CD4-positive, alpha-beta memory T cell (primary cell): ENCODE results near the gene EXOSC2. TPM values are rescaled to one million over a fixed set of nuclear protein-coding genes. Genes with fewer than 3 reads are reported as not detected.
A peak's percentile ranks its signal among the peaks of the same experiment; 100 is the strongest.

Source experiments
- CTCF ChIA-PET: fragments of 350-600 bp; sonication (Branson Sonifier 250); formaldehyde crosslinking; loops from one replicate; lab custom pipeline; 2021; ENCODE audit warnings: inconsistent platforms; ENCODE audit not compliant: partially characterized antibody; lab: Charles Lee
- POLR2A ChIA-PET: fragments of 350-600 bp; sonication (Branson Sonifier 250); formaldehyde crosslinking; loops from one replicate; lab custom pipeline; 2021; ENCODE audit not compliant: partially characterized antibody; lab: Charles Lee
- DNase-seq, 5 donors: peaks; one replicate each; pipeline versions ENCODE4 v3.0.0 to v3.0.0-alpha.2; 2020 to 2022; ENCODE audit warnings: mixed read lengths in 1 of 5
- H3K27ac ChIP-seq: one replicate; pipeline ENCODE4 v1.7.0; 2013; ENCODE audit warnings: low read depth, low read length
- H3K27me3 ChIP-seq: 2 replicates; pipeline ENCODE4 v1.7.0; 2013; ENCODE audit warnings: mild to moderate bottlenecking, low read length, moderate library complexity; ENCODE audit not compliant: insufficient read depth
- H3K36me3 ChIP-seq: 2 replicates; pipeline ENCODE4 v1.7.0; 2013; ENCODE audit warnings: mild to moderate bottlenecking, low read length, moderate library complexity; ENCODE audit not compliant: insufficient read depth
- H3K4me1 ChIP-seq: 2 replicates; pipeline ENCODE4 v1.7.0; 2013; ENCODE audit warnings: mild to moderate bottlenecking, low read length, moderate library complexity; ENCODE audit not compliant: insufficient read depth
- H3K4me3 ChIP-seq, 2 donors: one replicate each; pipeline ENCODE4 v1.7.0; 2013; ENCODE audit warnings: low read length in 2 of 2, mild to moderate bottlenecking in 1 of 2
- H3K9me3 ChIP-seq, 2 donors: one replicate each; pipeline ENCODE4 v1.7.0; 2013; ENCODE audit warnings: low read length in 2 of 2, control low read depth in 1 of 2; ENCODE audit not compliant: control insufficient read depth in 1 of 2
- H3K27ac Mint-ChIP-seq, 7 donors: one replicate each; pipeline ENCODE4 v1.8.0; 2020 to 2021; ENCODE audit warnings: mixed read lengths in 7 of 7, mild to moderate bottlenecking in 6 of 7, inconsistent platforms in 3 of 7, moderate library complexity in 3 of 7
- H3K27me3 Mint-ChIP-seq, 2 donors: one replicate each; pipeline ENCODE4 v1.8.0; 2020 to 2021; ENCODE audit warnings: mixed read lengths in 2 of 2
- H3K36me3 Mint-ChIP-seq, 2 donors: one replicate each; pipeline ENCODE4 v1.8.0; 2020 to 2021; ENCODE audit warnings: mixed read lengths in 2 of 2, inconsistent platforms in 1 of 2, mild to moderate bottlenecking in 1 of 2
- H3K4me1 Mint-ChIP-seq, 4 donors: one replicate each; pipeline ENCODE4 v1.8.0; 2020 to 2021; ENCODE audit warnings: mixed read lengths in 4 of 4, mild to moderate bottlenecking in 1 of 4
- H3K4me3 Mint-ChIP-seq, 8 donors: one replicate each; pipeline ENCODE4 v1.8.0; 2020 to 2021; ENCODE audit warnings: mixed read lengths in 8 of 8, mild to moderate bottlenecking in 7 of 8, moderate library complexity in 6 of 8, inconsistent platforms in 3 of 8
- H3K9me3 Mint-ChIP-seq, 8 donors: one replicate each; pipeline ENCODE4 v1.8.0; 2020 to 2021; ENCODE audit warnings: mixed read lengths in 8 of 8, mild to moderate bottlenecking in 5 of 8, inconsistent platforms in 3 of 8, moderate library complexity in 1 of 8
- intact Hi-C: fragments of 100-400 bp; cut with micrococcal nuclease; formaldehyde crosslinking; loops from one replicate; pipeline ENCODE4 v1.15.1; 2023
- polyA plus RNA-seq, 2 donors: library from polyadenylated mRNA; unstranded; fragments of 300-500 nt; fragmentation: Illumina TruSeq; gene quantifications; one replicate each; pipeline ENCODE4 v1.2.3, GENCODE V29; 2021
- total RNA-seq, 2 experiments: library from RNA; stranded (reverse); gene quantifications; one replicate each; pipeline ENCODE4 v1.2.3, GENCODE V29; 2021

The EXOSC2 gene
- total and polyA plus RNA-seq, 4 experiments from 2014 or later, result 22.6 to 60.8 (median 39.6) TPM

GRCh38 chr9:130732136-130732535 is 38.6 kb downstream of the EXOSC2 start:
- H3K4me1 Mint-ChIP-seq, result peaks cover 20 to 25% (median 23%) of the 10 kb centered on the region in 4 donors
- H3K27me3 Mint-ChIP-seq, result no peaks in the 10 kb centered on the region
- H3K9me3 Mint-ChIP-seq, result peaks cover 0 to 4% (median 0%) of the 10 kb centered on the region in 8 donors
- peaks cover 7 to 15% of the 10 kb centered on the region in 2 donors for H3K36me3 Mint-ChIP-seq
- intact Hi-C loops, result no loop called here
- peak overlapping the region in 1 of 7 donors; percentile 41 for H3K27ac Mint-ChIP-seq
- ChIA-PET CTCF (interaction anchor here (1.0 to 1.7 kb wide), 4 partner anchors 9 to 322 kb away, joined by 3 to 5 read pairs (median 4); no protein-coding TSS in a partner anchor), POLR2A (interaction anchor here (1.7 kb wide), 1 partner anchor 31 kb away, joined by 6 read pairs; no protein-coding TSS in a partner anchor)
- Histone ChIP-seq H3K27ac (no peak overlapping the region), H3K9me3 (no peaks in the 10 kb centered on the region), H3K27me3 (no peaks in the 10 kb centered on the region), H3K4me3 (no peak overlapping the region), H3K4me1 (no peaks in the 10 kb centered on the region), H3K36me3 (no peaks in the 10 kb centered on the region)
- no peak for DNase-seq
- H3K4me3 Mint-ChIP-seq, result peak overlapping the region in 1 of 8 donors; percentile 4

DNA sequence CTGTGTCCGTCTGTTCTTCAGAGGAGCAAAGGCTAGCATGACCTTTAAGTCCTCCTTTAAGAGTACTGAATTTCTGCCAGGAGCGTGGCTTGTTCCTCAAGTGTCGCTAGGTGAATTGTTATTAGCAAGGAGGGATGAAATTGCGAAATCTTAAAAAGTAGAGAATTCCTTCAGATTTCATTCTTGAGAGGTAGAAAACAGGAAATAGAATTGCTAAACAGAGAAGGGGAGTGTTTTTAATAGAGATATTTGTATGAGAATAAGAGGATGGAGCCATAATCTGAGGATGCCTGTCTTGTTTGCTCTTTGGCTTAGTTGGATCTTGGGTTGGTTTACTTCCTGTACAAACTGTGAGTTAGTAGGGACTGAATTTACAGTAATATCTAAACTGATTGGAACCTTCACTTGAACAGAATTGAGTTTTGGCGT is 39.2 kb downstream of the EXOSC2 start:
- intact Hi-C loops, result no loop called here
- H3K27ac Mint-ChIP-seq, result peak overlapping the region in 2 of 7 donors; percentile 17 to 73

DNA sequence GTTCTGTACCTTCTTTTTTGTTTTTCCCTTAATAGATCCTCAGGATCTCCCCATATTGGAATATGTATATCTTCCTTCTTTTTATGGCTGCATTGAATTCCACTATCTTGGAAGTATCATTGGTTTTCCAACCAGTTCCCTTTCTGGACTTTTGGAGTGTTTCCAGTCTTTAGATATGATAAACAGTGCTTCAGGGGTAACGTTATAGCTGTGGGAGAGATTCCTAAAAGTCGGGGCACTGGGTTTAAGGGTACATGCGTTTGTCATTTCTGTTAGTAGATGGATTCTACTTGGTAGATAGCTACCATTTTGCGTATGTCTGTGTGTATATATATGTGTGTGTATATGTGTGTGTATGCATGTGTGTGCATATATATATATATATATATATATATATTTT is 42.0 kb downstream of the EXOSC2 start:
- Histone ChIP-seq H3K36me3 (no peaks in the 10 kb centered on the region), H3K27me3 (no peaks in the 10 kb centered on the region), H3K9me3 (no peaks in the 10 kb centered on the region), H3K4me1 (no peaks in the 10 kb centered on the region), H3K27ac (no peak overlapping the region), H3K4me3 (no peak overlapping the region)
- intact Hi-C loops, result no loop called here
- no peak overlapping the region for H3K27ac Mint-ChIP-seq
- POLR2A ChIA-PET, result no interaction called here
- H3K4me1 Mint-ChIP-seq, result peaks cover 13 to 19% (median 16%) of the 10 kb centered on the region in 4 donors
- CTCF ChIA-PET, result interaction anchor here (0.8 kb wide), 1 partner anchor 34 kb away, joined by 4 read pairs; no protein-coding TSS in a partner anchor
- H3K27me3 Mint-ChIP-seq, result no peaks in the 10 kb centered on the region
- no peak for DNase-seq
- H3K36me3 Mint-ChIP-seq, result peaks cover 4 to 9% of the 10 kb centered on the region in 2 donors
- no peak overlapping the region for H3K4me3 Mint-ChIP-seq
- H3K9me3 Mint-ChIP-seq, result no peaks in the 10 kb centered on the region

More for the DNA sequence above, 39.2 kb downstream of the EXOSC2 start:
- Histone ChIP-seq H3K27me3 (no peaks in the 10 kb centered on the region), H3K27ac (no peak overlapping the region), H3K4me3 (no peak overlapping the region), H3K4me1 (no peaks in the 10 kb centered on the region), H3K36me3 (no peaks in the 10 kb centered on the region), H3K9me3 (no peaks in the 10 kb centered on the region)
- ChIA-PET POLR2A (interaction anchor here (1.7 kb wide), 1 partner anchor 31 kb away, joined by 6 read pairs; no protein-coding TSS in a partner anchor), CTCF (interaction anchor here (1.0 to 1.4 kb wide), 2 partner anchors 8 to 32 kb away, joined by 3 to 5 read pairs; no protein-coding TSS in a partner anchor)
- peaks cover 0 to 4% (median 0%) of the 10 kb centered on the region in 8 donors for H3K9me3 Mint-ChIP-seq
- no peak overlapping the region for H3K4me3 Mint-ChIP-seq
- no peak for DNase-seq
- no peaks in the 10 kb centered on the region for H3K27me3 Mint-ChIP-seq
- H3K36me3 Mint-ChIP-seq, result peaks cover 7 to 15% of the 10 kb centered on the region in 2 donors
- peaks cover 20 to 24% (median 23%) of the 10 kb centered on the region in 4 donors for H3K4me1 Mint-ChIP-seq

DNA sequence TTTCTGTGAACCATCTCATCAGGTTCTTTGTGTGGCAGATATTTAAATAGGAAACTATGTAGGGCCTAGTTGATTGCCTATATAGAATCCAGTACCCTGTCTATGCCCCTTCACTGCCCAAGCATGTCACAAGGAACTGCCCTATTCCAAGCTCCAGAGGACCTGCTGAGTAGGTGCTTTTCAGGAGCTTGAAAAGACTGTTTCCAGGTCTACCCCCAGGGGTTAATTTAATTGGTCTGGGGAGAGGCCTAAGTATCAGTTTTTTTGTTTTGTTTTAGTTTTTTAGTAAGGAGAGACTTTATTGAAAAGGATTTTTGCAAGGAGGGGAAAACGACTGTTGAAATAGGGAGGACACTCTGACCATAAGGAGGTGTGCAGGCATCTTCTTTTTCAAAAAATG is 43.3 kb downstream of the EXOSC2 start:
- ChIA-PET POLR2A (no interaction called here), CTCF (interaction anchor here (1.2 kb wide), 1 partner anchor 36 kb away, joined by 3 read pairs; no protein-coding TSS in a partner anchor)
- Histone ChIP-seq H3K36me3 (no peaks in the 10 kb centered on the region), H3K27ac (no peak overlapping the region), H3K4me3 (no peak overlapping the region), H3K9me3 (no peaks in the 10 kb centered on the region), H3K4me1 (no peaks in the 10 kb centered on the region), H3K27me3 (no peaks in the 10 kb centered on the region)
- no peak for DNase-seq
- peaks cover 4 to 10% of the 10 kb centered on the region in 2 donors for H3K36me3 Mint-ChIP-seq
- H3K27me3 Mint-ChIP-seq, result no peaks in the 10 kb centered on the region
- intact Hi-C loops, result no loop called here
- no peak overlapping the region for H3K27ac Mint-ChIP-seq
- H3K9me3 Mint-ChIP-seq, result no peaks in the 10 kb centered on the region
- H3K4me1 Mint-ChIP-seq, result peaks cover 9 to 19% (median 13%) of the 10 kb centered on the region in 4 donors
- no peak overlapping the region for H3K4me3 Mint-ChIP-seq

DNA sequence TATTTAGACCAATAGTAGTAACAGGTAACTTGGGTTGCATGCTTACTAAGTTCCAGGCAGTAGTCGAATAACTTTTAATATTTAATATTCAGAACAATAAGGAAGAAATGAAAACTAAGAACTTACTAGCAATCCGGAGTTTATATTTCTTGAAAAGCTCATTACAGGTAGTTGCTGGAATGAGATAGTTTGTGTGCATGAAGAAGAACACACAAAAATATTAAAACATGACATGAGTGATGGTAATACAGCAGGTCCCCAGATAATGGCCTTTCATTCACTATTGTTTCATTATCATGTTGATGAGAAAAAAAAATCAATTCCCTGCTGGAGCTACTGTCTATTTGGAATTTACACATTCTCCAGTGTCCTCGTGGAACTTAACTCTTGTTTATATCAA is 44.7 kb downstream of the EXOSC2 start:
- CTCF ChIA-PET, result interaction anchor here (1.1 to 1.4 kb wide), 2 partner anchors 11 to 56 kb away, joined by 3 read pairs; no protein-coding TSS in a partner anchor
- Histone ChIP-seq H3K9me3 (no peaks in the 10 kb centered on the region), H3K36me3 (no peaks in the 10 kb centered on the region), H3K4me1 (no peaks in the 10 kb centered on the region), H3K27me3 (no peaks in the 10 kb centered on the region), H3K4me3 (no peak overlapping the region), H3K27ac (no peak overlapping the region)
- POLR2A ChIA-PET, result no interaction called here
- Mint-ChIP-seq H3K27ac (no peak overlapping the region), H3K36me3 (peaks cover 4 to 10% of the 10 kb centered on the region in 2 donors), H3K4me1 (peaks cover 4 to 14% (median 7%) of the 10 kb centered on the region in 4 donors), H3K27me3 (no peaks in the 10 kb centered on the region), H3K4me3 (no peak overlapping the region), H3K9me3 (no peaks in the 10 kb centered on the region)
- intact Hi-C loops, result no loop called here
- no peak for DNase-seq

DNA sequence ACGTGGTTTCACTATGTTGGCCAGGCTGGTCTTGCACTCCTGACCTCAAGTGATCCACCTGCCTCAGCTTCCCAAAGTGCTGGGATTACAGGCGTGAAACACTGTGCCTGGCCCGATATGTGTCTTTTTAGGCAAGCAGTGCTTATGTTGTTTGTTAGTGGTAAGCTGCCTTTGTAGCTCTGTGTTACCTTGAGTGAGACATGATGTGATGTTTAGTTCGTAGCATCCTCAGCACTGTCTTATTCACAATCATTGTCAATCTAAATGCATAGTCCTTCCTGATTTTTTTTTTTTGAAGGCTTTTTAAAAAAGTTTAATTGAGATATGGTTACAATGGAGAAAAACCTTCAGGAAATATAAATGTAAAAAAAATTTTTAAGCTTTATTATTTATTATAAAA is 45.5 kb downstream of the EXOSC2 start:
- Histone ChIP-seq H3K27me3 (no peaks in the 10 kb centered on the region), H3K27ac (no peak overlapping the region), H3K4me3 (no peak overlapping the region), H3K4me1 (no peaks in the 10 kb centered on the region), H3K36me3 (no peaks in the 10 kb centered on the region), H3K9me3 (no peaks in the 10 kb centered on the region)
- intact Hi-C loops, result no loop called here
- DNase-seq, result no peak
- no peak overlapping the region for H3K27ac Mint-ChIP-seq
- H3K27me3 Mint-ChIP-seq, result no peaks in the 10 kb centered on the region
- peaks cover 3 to 10% of the 10 kb centered on the region in 2 donors for H3K36me3 Mint-ChIP-seq
- no peaks in the 10 kb centered on the region for H3K9me3 Mint-ChIP-seq
- ChIA-PET CTCF (interaction anchor here (1.4 kb wide), 1 partner anchor 57 kb away, joined by 3 read pairs; no protein-coding TSS in a partner anchor), POLR2A (no interaction called here)
- no peak overlapping the region for H3K4me3 Mint-ChIP-seq
- H3K4me1 Mint-ChIP-seq, result peaks cover 1 to 14% (median 7%) of the 10 kb centered on the region in 4 donors

GRCh38 chr9:130740218-130741023 is 46.8 kb downstream of the EXOSC2 start:
- H3K27me3 ChIP-seq, result no peaks in the 10 kb centered on the region
- H3K27me3 Mint-ChIP-seq, result no peaks in the 10 kb centered on the region
- no peaks in the 10 kb centered on the region for H3K4me1 ChIP-seq
- no peak overlapping the region for H3K4me3 ChIP-seq
- H3K4me3 Mint-ChIP-seq, result no peak overlapping the region
- peaks cover 3 to 7% of the 10 kb centered on the region in 2 donors for H3K36me3 Mint-ChIP-seq
- no peak overlapping the region for H3K27ac Mint-ChIP-seq
- intact Hi-C loops, result no loop called here
- H3K9me3 ChIP-seq, result no peaks in the 10 kb centered on the region
- ChIA-PET POLR2A (no interaction called here), CTCF (interaction anchor here (1.7 kb wide), 1 partner anchor 8 kb away, joined by 5 read pairs; no protein-coding TSS in a partner anchor)
- DNase-seq, result no peak
- H3K4me1 Mint-ChIP-seq, result peaks cover 2 to 14% (median 6%) of the 10 kb centered on the region in 4 donors
- H3K36me3 ChIP-seq, result no peaks in the 10 kb centered on the region
- H3K9me3 Mint-ChIP-seq, result no peaks in the 10 kb centered on the region
- no peak overlapping the region for H3K27ac ChIP-seq
